Lung (tissue), 12 donors: ENCODE results near the gene SIRPG. TPM values are rescaled to one million over a fixed set of nuclear protein-coding genes. Genes with fewer than 3 reads are reported as not detected.
"Not testable (repeated sequence)": the region's sequence is repeated elsewhere in the genome, so short reads cannot be mapped to it uniquely, and the experiment has no call there.

Source experiments
- ATAC-seq: fragments of 200-7000 bp; cut with Tn5 transposase; one replicate; pipeline ENCODE4 v1.9.1; 2020; ENCODE audit warnings: moderate number of reproducible peaks; ENCODE audit not compliant: insufficient read depth, low FRiP score
- DNase-seq, 3 donors: peaks; one replicate each; pipeline ENCODE4 v3.0.0-alpha.2; 2013 to 2017
- H3K27ac ChIP-seq, 2 donors: one replicate each; pipeline ENCODE4 v1.5.1; 2013; ENCODE audit warnings: mild to moderate bottlenecking in 2 of 2, moderate library complexity in 2 of 2, control low read depth in 1 of 2, inconsistent platforms in 1 of 2, low read depth in 1 of 2, low read length in 1 of 2
- H3K27me3 ChIP-seq, 3 donors: one replicate each; pipeline ENCODE4 v1.5.1; 2013; ENCODE audit warnings: low read length in 2 of 3; ENCODE audit not compliant: control insufficient read depth in 3 of 3, insufficient read depth in 3 of 3
- H3K36me3 ChIP-seq, 4 donors: one replicate each; pipeline ENCODE4 v1.5.1; 2013; ENCODE audit warnings: low read length in 4 of 4, mild to moderate bottlenecking in 1 of 4, moderate library complexity in 1 of 4; ENCODE audit not compliant: control insufficient read depth in 4 of 4, insufficient read depth in 4 of 4
- H3K4me1 ChIP-seq, 5 donors: one replicate each; pipeline ENCODE4 v1.5.1; 2013; ENCODE audit warnings: low read length in 5 of 5, mild to moderate bottlenecking in 2 of 5, moderate library complexity in 1 of 5; ENCODE audit not compliant: control insufficient read depth in 5 of 5, insufficient read depth in 5 of 5
- H3K4me3 ChIP-seq: one replicate; pipeline ENCODE4 v1.5.1; 2013; ENCODE audit warnings: mild to moderate bottlenecking, control low read depth, moderate library complexity
- H3K9ac ChIP-seq, 2 donors: one replicate each; pipeline ENCODE4 v1.5.1; 2013; ENCODE audit warnings: low read length in 2 of 2, control low read depth in 1 of 2; ENCODE audit not compliant: insufficient read depth in 1 of 2
- H3K9me3 ChIP-seq, 4 donors: one replicate each; pipeline ENCODE4 v1.5.1; 2013; ENCODE audit warnings: low read length in 3 of 4, mild to moderate bottlenecking in 1 of 4, moderate library complexity in 1 of 4; ENCODE audit not compliant: control insufficient read depth in 4 of 4, insufficient read depth in 3 of 4
- CTCF ChIP-seq: IDR thresholded peaks from 2 replicates; pipeline ENCODE4 v1.5.1; 2012; ENCODE audit warnings: mild to moderate bottlenecking; ENCODE audit errors: control extremely low read depth, extremely low read depth
- WGBS, 2 donors: extraction: QIAGEN DNeasy Blood & Tissue Kit; methylation state at CpG; one replicate each; pipeline ENCODE4 v1.1.7; 2013; 5-methylcytosine and 5-hydroxymethylcytosine counted together
- polyA plus RNA-seq, 2 donors: library from polyadenylated mRNA; stranded (reverse); fragments of 200-250 nt; gene quantifications; one replicate each; pipeline ENCODE4 v1.2.1, GENCODE V29; 2013
- total RNA-seq, 2 donors: library from RNA; depleted of rRNA in 1 of 2; stranded (reverse); fragments of >200 nt in 1 of 2; gene quantifications; one replicate each; pipeline ENCODE4 v1.2.1, GENCODE V29; 2014 to 2021
- donor health status: control.
- donor health status: control.
- donor health status: Bipolar disorder and iron deficiency.
- donor health status: healthy.
- donor health status: DM: yes; HTN: yes; CAD: no.

The SIRPG gene
- total and polyA plus RNA-seq, 4 donors = 0.28 to 1.8 (median 0.76) TPM

GRCh38 chr20:1618479-1618878, 39.1 kb downstream of the SIRPG start:
- Histone ChIP-seq H3K4me1 (no peaks in the 10 kb centered on the region), H3K9me3 (peaks cover 0 to 6% (median 0%) of the 10 kb centered on the region in 4 donors), H3K27me3 (peaks cover 0 to 6% (median 0%) of the 10 kb centered on the region in 3 donors), H3K27ac (peak overlapping the region in 1 of 2 donors; percentile 35), H3K9ac (no peak overlapping the region), H3K36me3 (no peaks in the 10 kb centered on the region), H3K4me3 (no peak overlapping the region)
- no peak for ATAC-seq
- DNase-seq = no peak
- no peak for TF ChIP-seq CTCF

GRCh38 chr20:1616858-1617434, 40.6 kb downstream of the SIRPG start:
- Histone ChIP-seq H3K27me3 (peaks cover 0 to 6% (median 0%) of the 10 kb centered on the region in 3 donors), H3K4me3 (no peak overlapping the region), H3K9me3 (peaks cover 0 to 6% (median 0%) of the 10 kb centered on the region in 4 donors), H3K27ac (no peak overlapping the region), H3K9ac (no peak overlapping the region), H3K4me1 (no peaks in the 10 kb centered on the region), H3K36me3 (no peaks in the 10 kb centered on the region)
- DNase-seq (peak in 2 of 3 donors; percentile 31 to 54), ATAC-seq (no peak)
- TF ChIP-seq CTCF = no peak

GRCh38 chr20:1610404-1610803, 47.2 kb downstream of the SIRPG start:
- H3K36me3 ChIP-seq, ATAC-seq, DNase-seq, H3K9me3 ChIP-seq, H3K9ac ChIP-seq, H3K27ac ChIP-seq, H3K27me3 ChIP-seq, H3K4me1 ChIP-seq, H3K4me3 ChIP-seq: not testable (repeated sequence)
- WGBS, 2 donors = 71% methylated on average over 5 of the region's 5 CpGs; no CpG with 5 or more reads in 1 of the 2 donors

- 62 to 81% methylated on average over 3 of the region's 5 CpGs for WGBS, 2 donors
- H3K27me3 ChIP-seq, H3K27ac ChIP-seq, H3K9ac ChIP-seq, ATAC-seq, DNase-seq, H3K4me3 ChIP-seq, H3K9me3 ChIP-seq, H3K36me3 ChIP-seq, H3K4me1 ChIP-seq: not testable (repeated sequence)
Measured at GRCh38 chr20:1608678-1609347, 48.8 kb downstream of the SIRPG start.
